WTC11 (cell line): ENCODE data around the gene RAB4A. TPM values are rescaled to one million over a fixed set of nuclear protein-coding genes. Genes with fewer than 3 reads are reported as not detected.

Source experiments
- ATAC-seq: fragments of 200-7000 bp; cut with Tn5 transposase; 2 replicates; pipeline ENCODE4 v1.10.0; 2021; ENCODE audit warnings: mild to moderate bottlenecking, moderate library complexity
- CTCF ChIA-PET: fragments of 300-600 bp; sonication (Branson Sonifier 250); formaldehyde crosslinking; loops from one replicate; lab custom pipeline; 2021; ENCODE audit warnings: antibody characterized with exemption; lab: Charles Lee
- POLR2A ChIA-PET: fragments of 350-600 bp; sonication (Branson Sonifier 250); formaldehyde crosslinking; loops from one replicate; lab custom pipeline; 2021; ENCODE audit warnings: antibody characterized with exemption; lab: Charles Lee
- DNase-seq: peaks from one replicate; pipeline ENCODE4 v3.0.0; 2021; ENCODE audit warnings: low spot score
- H3K27ac Mint-ChIP-seq: 2 replicates; pipeline ENCODE4 v1.8.0; 2021; ENCODE audit warnings: mixed read lengths
- H3K27me3 Mint-ChIP-seq: 2 replicates; pipeline ENCODE4 v1.8.0; 2021; ENCODE audit warnings: low read depth, mild to moderate bottlenecking, moderate library complexity, mixed read lengths
- H3K36me3 Mint-ChIP-seq: 2 replicates; pipeline ENCODE4 v1.8.0; 2021; ENCODE audit warnings: mixed read lengths
- H3K4me1 Mint-ChIP-seq: 2 replicates; pipeline ENCODE4 v1.8.0; 2022; ENCODE audit warnings: mixed read lengths
- H3K4me3 Mint-ChIP-seq: 2 replicates; pipeline ENCODE4 v1.8.0; 2021; ENCODE audit warnings: mild to moderate bottlenecking, moderate library complexity, mixed read lengths
- H3K9me3 Mint-ChIP-seq: 2 replicates; pipeline ENCODE4 v1.8.0; 2021; ENCODE audit warnings: mixed read lengths
- CDX4 ChIP-seq: fragments of 250-450 bp; sonication (Bioruptor Pico); IDR thresholded peaks from 2 replicates; pipeline ENCODE4 v1.9.0; 2021; ENCODE audit warnings: moderate library complexity, mild to moderate bottlenecking, inconsistent platforms, borderline replicate concordance
- CREM ChIP-seq: sonication (generic); formaldehyde crosslinking; IDR thresholded peaks from 2 replicates; pipeline ENCODE4 v1.8.1; 2022; ENCODE audit warnings: mild to moderate bottlenecking, missing genetic modification reagents, moderate library complexity
- E2F4 ChIP-seq: sonication (generic); formaldehyde crosslinking; IDR thresholded peaks from 2 replicates; pipeline ENCODE4 v1.8.1; 2022; ENCODE audit warnings: low read depth, mild to moderate bottlenecking, moderate library complexity, missing genetic modification reagents, borderline replicate concordance
- ELF4 ChIP-seq: sonication (generic); formaldehyde crosslinking; IDR thresholded peaks from 2 replicates; pipeline ENCODE4 v1.8.1; 2022; ENCODE audit warnings: low read depth, mild to moderate bottlenecking, moderate library complexity, missing genetic modification reagents
- EMX1 ChIP-seq: fragments of 250-450 bp; sonication (Bioruptor Pico); IDR thresholded peaks from 2 replicates; pipeline ENCODE4 v1.8.0; 2021; ENCODE audit warnings: mild to moderate bottlenecking
- ERG ChIP-seq: fragments of 250-450 bp; sonication (Bioruptor Pico); IDR thresholded peaks from 2 replicates; pipeline ENCODE4 v1.8.0; 2021; ENCODE audit warnings: mild to moderate bottlenecking
- GTF2I ChIP-seq: fragments of 250-450 bp; sonication (Bioruptor Pico); conservative IDR thresholded peaks from 2 replicates; pipeline ENCODE4 v1.4.0; 2021; ENCODE audit warnings: mild to moderate bottlenecking
- JUN ChIP-seq: sonication (generic); formaldehyde crosslinking; IDR thresholded peaks from 2 replicates; pipeline ENCODE4 v1.8.0; 2023; ENCODE audit warnings: mild to moderate bottlenecking, missing genetic modification reagents
- MAX ChIP-seq: sonication (generic); formaldehyde crosslinking; IDR thresholded peaks from 2 replicates; pipeline ENCODE4 v1.8.0; 2022; ENCODE audit warnings: mild to moderate bottlenecking, missing genetic modification reagents
- MLX ChIP-seq: sonication (generic); formaldehyde crosslinking; IDR thresholded peaks from 2 replicates; pipeline ENCODE4 v1.8.1; 2023; ENCODE audit warnings: mild to moderate bottlenecking, missing genetic modification reagents, moderate library complexity
- MYBL2 ChIP-seq: sonication (generic); formaldehyde crosslinking; IDR thresholded peaks from 2 replicates; pipeline ENCODE4 v1.8.1; 2023; ENCODE audit warnings: mild to moderate bottlenecking, moderate library complexity, missing genetic modification reagents
- NFATC4 ChIP-seq: fragments of 250-450 bp; sonication (Bioruptor Pico); IDR thresholded peaks from 2 replicates; pipeline ENCODE4 v1.9.0; 2021; ENCODE audit warnings: mild to moderate bottlenecking
- NR2C2 ChIP-seq: sonication (generic); formaldehyde crosslinking; IDR thresholded peaks from 2 replicates; pipeline ENCODE4 v1.8.0; 2022; ENCODE audit warnings: mild to moderate bottlenecking, missing genetic modification reagents
- SMAD3 ChIP-seq: sonication (generic); formaldehyde crosslinking; IDR thresholded peaks from 2 replicates; pipeline ENCODE4 v1.8.0; 2022; ENCODE audit warnings: missing genetic modification reagents, mild to moderate bottlenecking, borderline replicate concordance
- SOX15 ChIP-seq: fragments of 250-450 bp; sonication (Bioruptor Pico); IDR thresholded peaks from 2 replicates; pipeline ENCODE4 v1.9.0; 2021; ENCODE audit warnings: mild to moderate bottlenecking
- TEAD4 ChIP-seq: sonication (generic); formaldehyde crosslinking; IDR thresholded peaks from 2 replicates; pipeline ENCODE4 v1.8.0; 2022; ENCODE audit warnings: mild to moderate bottlenecking, missing genetic modification reagents
- TP53 ChIP-seq: sonication (generic); formaldehyde crosslinking; IDR thresholded peaks from 2 replicates; pipeline ENCODE4 v1.8.1; 2023; ENCODE audit warnings: mild to moderate bottlenecking, missing genetic modification reagents
- USF1 ChIP-seq: sonication (generic); formaldehyde crosslinking; IDR thresholded peaks from 2 replicates; pipeline ENCODE4 v1.8.0; 2022; ENCODE audit warnings: mild to moderate bottlenecking, missing genetic modification reagents
- ZNF121 ChIP-seq: sonication (generic); formaldehyde crosslinking; IDR thresholded peaks from 2 replicates; pipeline ENCODE4 v1.8.0; 2023; ENCODE audit warnings: missing genetic modification reagents
- ZNF219 ChIP-seq: sonication (generic); formaldehyde crosslinking; IDR thresholded peaks from 2 replicates; pipeline ENCODE4 v1.8.0; 2023; ENCODE audit warnings: missing genetic modification reagents, mild to moderate bottlenecking, borderline replicate concordance
- ZNF281 ChIP-seq: sonication (generic); formaldehyde crosslinking; IDR thresholded peaks from 2 replicates; pipeline ENCODE4 v1.8.0; 2023; ENCODE audit warnings: mild to moderate bottlenecking, missing genetic modification reagents
- ZNF317 ChIP-seq: sonication (generic); formaldehyde crosslinking; IDR thresholded peaks from 2 replicates; pipeline ENCODE4 v1.8.1; 2023; ENCODE audit warnings: low read depth, mild to moderate bottlenecking, moderate library complexity, missing genetic modification reagents, borderline replicate concordance
- ZNF396 ChIP-seq: fragments of 250-450 bp; sonication (Bioruptor Pico); IDR thresholded peaks from 2 replicates; pipeline ENCODE4 v1.8.0; 2021; ENCODE audit warnings: mild to moderate bottlenecking, moderate library complexity, borderline replicate concordance
- total RNA-seq: library from RNA; stranded (reverse); gene quantifications from 3 replicates; pipeline ENCODE4 v1.2.3, GENCODE V29; 2021

RAB4A gene
- total RNA-seq, 1 experiment from 2014 or later, result 67.9 TPM

GRCh38 chr1:229297746-229298145, 26.8 kb downstream of the RAB4A start (continued):
- no peak for TF ChIP-seq ZNF281

- ChIA-PET POLR2A (no interaction called here), CTCF (no interaction called here)
- no peaks in the 10 kb centered on the region for H3K27me3 Mint-ChIP-seq
- DNase-seq (no peak), ATAC-seq (no peak)
- H3K4me3 Mint-ChIP-seq, result no peak overlapping the region
- H3K27ac Mint-ChIP-seq, result no peak overlapping the region
- TF ChIP-seq SMAD3 (CRISPR knock-in tag) (no peak), MAX (no peak), JUN (no peak), ELF4 (CRISPR knock-in tag) (no peak), CREM (CRISPR knock-in tag) (no peak), MYBL2 (no peak), NR2C2 (CRISPR knock-in tag) (no peak), NFATC4 (CRISPR knock-in tag) (no peak), CDX4 (CRISPR knock-in tag) (no peak), TP53 (CRISPR knock-in tag) (no peak), GTF2I (no peak), ZNF121 (CRISPR knock-in tag) (no peak), SOX15 (CRISPR knock-in tag) (no peak), TEAD4 (CRISPR knock-in tag) (no peak)
- H3K4me1 Mint-ChIP-seq, result no peaks in the 10 kb centered on the region
- peaks cover 17% of the 10 kb centered on the region for H3K36me3 Mint-ChIP-seq
- no peaks in the 10 kb centered on the region for H3K9me3 Mint-ChIP-seq
These were observed 27.5 kb downstream of the RAB4A start for GRCh38 chr1:229298420-229298819.

GRCh38 chr1:229298887-229299503, 28.1 kb downstream of the RAB4A start:
- H3K36me3 Mint-ChIP-seq, result peaks cover 17% of the 10 kb centered on the region
- no peaks in the 10 kb centered on the region for H3K4me1 Mint-ChIP-seq
- H3K27me3 Mint-ChIP-seq, result no peaks in the 10 kb centered on the region
- ATAC-seq (no peak), DNase-seq (no peak)
- ChIA-PET POLR2A (no interaction called here), CTCF (interaction anchor here (0.6 kb wide), 1 partner anchor 228 kb away, joined by 3 read pairs; no protein-coding TSS in a partner anchor)
- H3K9me3 Mint-ChIP-seq, result no peaks in the 10 kb centered on the region
- H3K4me3 Mint-ChIP-seq, result no peak overlapping the region
- H3K27ac Mint-ChIP-seq, result no peak overlapping the region
- TF ChIP-seq ZNF396 (CRISPR knock-in tag) (no peak), TP53 (CRISPR knock-in tag) (no peak), EMX1 (no peak), ERG (CRISPR knock-in tag) (no peak), USF1 (CRISPR knock-in tag) (no peak), ZNF317 (CRISPR knock-in tag) (no peak), MLX (no peak), SMAD3 (CRISPR knock-in tag) (no peak), ZNF219 (CRISPR knock-in tag) (no peak), E2F4 (no peak)
